Right cardiac atrium (tissue), 5 donors: ENCODE results near the gene MBNL3. TPM values are rescaled to one million over a fixed set of nuclear protein-coding genes. Genes with fewer than 3 reads are reported as not detected.

Experiments used
- ATAC-seq, 2 donors: fragments of 200-7000 bp; cut with Tn5 transposase; one replicate each; pipeline versions ENCODE4 v1.8.0 to v1.9.1; 2020; ENCODE audit warnings: moderate library complexity in 2 of 2, mild to moderate bottlenecking in 1 of 2
- DNase-seq, 3 donors: peaks; one replicate each; pipeline ENCODE4 v3.0.0-alpha.2; 2020
- H3K27ac ChIP-seq: one replicate; pipeline ENCODE4 v1.5.1; 2013; ENCODE audit warnings: mild to moderate bottlenecking, low read length, control low read depth, moderate library complexity
- H3K27me3 ChIP-seq: one replicate; pipeline ENCODE4 v1.6.1; 2013; ENCODE audit not compliant: control insufficient read depth, insufficient read depth
- H3K4me1 ChIP-seq: one replicate; pipeline ENCODE4 v1.6.1; 2013; ENCODE audit warnings: low read length; ENCODE audit not compliant: control insufficient read depth, insufficient read depth
- H3K4me3 ChIP-seq: one replicate; pipeline ENCODE4 v1.5.1; 2013; ENCODE audit warnings: low read length, control low read depth
- H3K9me3 ChIP-seq: one replicate; pipeline ENCODE4 v1.6.1; 2013; ENCODE audit warnings: low read length; ENCODE audit not compliant: control insufficient read depth
- WGBS: extraction: QIAGEN DNeasy Blood & Tissue Kit; methylation state at CpG from one replicate; pipeline ENCODE4 v1.1.7; 2013; 5-methylcytosine and 5-hydroxymethylcytosine counted together
- intact Hi-C, 4 donors: fragments of 100-400 bp; cut with DNase I; formaldehyde crosslinking; loops; one replicate each; pipeline versions ENCODE4 v1.11.0 to v1.14.0; 2022 to 2023
- long read RNA-seq, 4 donors: library from polyadenylated mRNA; unstranded; transcript quantifications; one replicate each; pipeline ENCODE4 v2.0.0, GENCODE V29; 2020 to 2021
- polyA plus RNA-seq: library from polyadenylated mRNA; stranded (reverse); fragments of 200-250 nt; gene quantifications from one replicate; pipeline ENCODE4 v1.2.3, GENCODE V29; 2013
- total RNA-seq, 4 donors: library from RNA; stranded (reverse); fragmentation: NEBNext Ultra II Directional; extraction: Animal tissue kit (Norgen Biotek cat#: 25700); gene quantifications; one replicate each; pipeline ENCODE4 v1.2.1, GENCODE V29; 2021
- donor health status: healthy with polysubstance abuse.
- donor health status: DM: no; HTN: yes; CAD: no.
- donor health status: DM: no; HTN: no; CAD: no.
- donor health status: DM: no; HTN: yes; CAD: no; lungs with severe emphysema.
- donor health status: DM: yes; HTN: yes; CAD: no.

MBNL3 gene
- total RNA-seq (100 to 1,000 TPM in 3 of 4 donors, 10 to 100 TPM in 1; 92.4 to 169 (median 160) TPM), polyA plus RNA-seq (19.2 TPM)
- long read RNA-seq, donor 1, partial matches to known transcripts = 7 of 48 reads
- long read RNA-seq, donor 1, other reads (novel, unspliced or antisense) = 41 of 48 reads
- long read RNA-seq, donor 2, partial matches to known transcripts = 0 of 11 reads
- long read RNA-seq, donor 2, other reads (novel, unspliced or antisense) = 10 of 11 reads
- long read RNA-seq, donor 3, partial matches to known transcripts = 5 of 60 reads
- long read RNA-seq, donor 3, other reads (novel, unspliced or antisense) = 55 of 60 reads
- long read RNA-seq, donor 4, partial matches to known transcripts = 1 of 16 reads
- long read RNA-seq, donor 4, other reads (novel, unspliced or antisense) = 15 of 16 reads

- under 1% methylated on average over 59 of the region's 59 CpGs for WGBS
- Histone ChIP-seq H3K27me3 (no peaks in the 10 kb centered on the region), H3K4me1 (no peaks in the 10 kb centered on the region), H3K9me3 (no peaks in the 10 kb centered on the region), H3K27ac (peak within 1 kb of the TSS; percentile 65), H3K4me3 (peak within 1 kb of the TSS; percentile 95)
- DNase-seq = peak; percentile 71 to 87 (median 86)
- ATAC-seq = peak; percentile 97 to 98
- intact Hi-C loops = no loop called here
These were observed at the start of gene MBNL3 for GRCh38 chrX:132488819-132489577. TSS of gene MBNL3 (minus strand) at chrX:132489038. CDS start at chrX:132439611, 49,427 bp downstream.

- H3K4me3 ChIP-seq = no peak overlapping the region
- intact Hi-C loops = no loop called here
- H3K9me3 ChIP-seq = no peaks in the 10 kb centered on the region
- H3K27me3 ChIP-seq = no peaks in the 10 kb centered on the region
- DNase-seq (no peak), ATAC-seq (no peak)
- H3K4me1 ChIP-seq = no peaks in the 10 kb centered on the region
- 74% methylated on average over 2 of the region's 2 CpGs for WGBS
- H3K27ac ChIP-seq = no peak overlapping the region
These were observed 44.6 kb upstream of the MBNL3 start for GRCh38 chrX:132533409-132533808.

- H3K9me3 ChIP-seq = no peaks in the 10 kb centered on the region
- 59% methylated on average over 1 of the region's 1 CpG for WGBS
These were observed 44.1 kb upstream of the MBNL3 start for GRCh38 chrX:132532913-132533312.

GRCh38 chrX:132532097-132532496 lies 43.3 kb upstream of the MBNL3 start:
- Histone ChIP-seq H3K27me3 (no peaks in the 10 kb centered on the region), H3K9me3 (no peaks in the 10 kb centered on the region), H3K4me1 (no peaks in the 10 kb centered on the region), H3K27ac (no peak overlapping the region), H3K4me3 (no peak overlapping the region)
- intact Hi-C loops = no loop called here
- 86% methylated on average over 1 of the region's 1 CpG for WGBS
- DNase-seq (no peak), ATAC-seq (no peak)

More at GRCh38 chrX:132532913-132533312, 44.1 kb upstream of the MBNL3 start:
- DNase-seq = no peak
- Histone ChIP-seq H3K4me3 (no peak overlapping the region), H3K27ac (no peak overlapping the region), H3K27me3 (no peaks in the 10 kb centered on the region), H3K4me1 (no peaks in the 10 kb centered on the region)
- no peak for ATAC-seq
- intact Hi-C loops = no loop called here

GRCh38 chrX:132520792-132521191 lies 32.0 kb upstream of the MBNL3 start:
- Histone ChIP-seq H3K27ac (no peak overlapping the region), H3K9me3 (no peaks in the 10 kb centered on the region), H3K4me3 (no peak overlapping the region), H3K4me1 (no peaks in the 10 kb centered on the region), H3K27me3 (no peaks in the 10 kb centered on the region)
- intact Hi-C loops = no loop called here
- 52% methylated on average over 1 of the region's 1 CpG for WGBS
- DNase-seq (no peak), ATAC-seq (no peak)

GRCh38 chrX:132520213-132520612 lies 31.4 kb upstream of the MBNL3 start:
- Histone ChIP-seq H3K27me3 (no peaks in the 10 kb centered on the region), H3K4me1 (no peaks in the 10 kb centered on the region), H3K27ac (no peak overlapping the region), H3K9me3 (no peaks in the 10 kb centered on the region), H3K4me3 (no peak overlapping the region)
- no peak for DNase-seq
- ATAC-seq = no peak
- WGBS = 92% methylated on average over 3 of the region's 3 CpGs
- intact Hi-C loops = no loop called here

GRCh38 chrX:132518401-132518800 lies 29.6 kb upstream of the MBNL3 start:
- no peaks in the 10 kb centered on the region for H3K9me3 ChIP-seq
- no peak overlapping the region for H3K27ac ChIP-seq
- WGBS = 40% methylated on average over 1 of the region's 1 CpG
- intact Hi-C loops = no loop called here
- no peak overlapping the region for H3K4me3 ChIP-seq
- H3K27me3 ChIP-seq = no peaks in the 10 kb centered on the region
- no peak for ATAC-seq
- DNase-seq = no peak
- H3K4me1 ChIP-seq = no peaks in the 10 kb centered on the region

GRCh38 chrX:132508834-132509233 lies 20.0 kb upstream of the MBNL3 start:
- ATAC-seq (no peak), DNase-seq (no peak)
- intact Hi-C loops = no loop called here
- Histone ChIP-seq H3K27ac (no peak overlapping the region), H3K4me1 (no peaks in the 10 kb centered on the region), H3K4me3 (no peak overlapping the region), H3K27me3 (no peaks in the 10 kb centered on the region), H3K9me3 (no peaks in the 10 kb centered on the region)
- 94% methylated on average over 2 of the region's 2 CpGs for WGBS

GRCh38 chrX:132505116-132505515 lies 16.3 kb upstream of the MBNL3 start:
- Histone ChIP-seq H3K27me3 (no peaks in the 10 kb centered on the region), H3K4me3 (no peak overlapping the region), H3K9me3 (no peaks in the 10 kb centered on the region), H3K4me1 (no peaks in the 10 kb centered on the region), H3K27ac (no peak overlapping the region)
- no peak for DNase-seq
- ATAC-seq = no peak
- intact Hi-C loops = no loop called here
- 85% methylated on average over 3 of the region's 3 CpGs for WGBS

GRCh38 chrX:132504417-132504816 lies 15.6 kb upstream of the MBNL3 start:
- ATAC-seq (no peak), DNase-seq (no peak)
- Histone ChIP-seq H3K27ac (no peak overlapping the region), H3K4me3 (no peak overlapping the region), H3K9me3 (no peaks in the 10 kb centered on the region), H3K27me3 (no peaks in the 10 kb centered on the region), H3K4me1 (no peaks in the 10 kb centered on the region)
- intact Hi-C loops = no loop called here
- 93% methylated on average over 1 of the region's 1 CpG for WGBS

GRCh38 chrX:132501606-132502005 lies 12.8 kb upstream of the MBNL3 start:
- H3K27me3 ChIP-seq = no peaks in the 10 kb centered on the region
- no peak for ATAC-seq
- no peaks in the 10 kb centered on the region for H3K9me3 ChIP-seq
- WGBS = 78% methylated on average over 2 of the region's 2 CpGs
- intact Hi-C loops = no loop called here
- H3K27ac ChIP-seq = no peak overlapping the region
- H3K4me3 ChIP-seq = no peak overlapping the region
- DNase-seq = no peak
- no peaks in the 10 kb centered on the region for H3K4me1 ChIP-seq
